Lung microvascular endothelial cell (primary cell): ENCODE data around the gene NFATC2. TPM values are rescaled to one million over a fixed set of nuclear protein-coding genes. Genes with fewer than 3 reads are reported as not detected.

Source experiments
- DNase-seq, 2 donors: peaks; one replicate each; pipeline versions ENCODE4 v3.0.0 to v3.0.0-alpha.2; 2010; ENCODE audit warnings: low read depth in 2 of 2
- total RNA-seq: library from RNA; depleted of rRNA; stranded (reverse); fragments of >200 nt; gene quantifications from 2 replicates; pipeline ENCODE4 v1.2.1, GENCODE V29; 2014

The NFATC2 gene
- 2.4 and 4.8 TPM in 2 replicates for total RNA-seq

- DNase-seq: peak; percentile 52 to 84
These were observed at the start of gene NFATC2 for GRCh38 chr20:51542571-51543421. Gene NFATC2, minus strand, starts transcription at chr20:51542719. Its CDS starts 220 bp downstream, at chr20:51542499.

- DNase-seq: no peak
These were observed 49.4 kb upstream of the NFATC2 start for GRCh38 chr20:51591871-51592270.

GRCh38 chr20:51588762-51589161, 46.2 kb upstream of the NFATC2 start:
- DNase-seq: no peak

- no peak for DNase-seq
These were observed 44.6 kb upstream of the NFATC2 start for GRCh38 chr20:51587145-51587544.

GRCh38 chr20:51586005-51586440, 43.5 kb upstream of the NFATC2 start:
- peak in 1 of 2 donors; percentile 45 for DNase-seq

- DNase-seq: no peak
These were observed 42.6 kb upstream of the NFATC2 start for GRCh38 chr20:51585148-51585547.

GRCh38 chr20:51584737-51585136, 42.2 kb upstream of the NFATC2 start:
- no peak for DNase-seq

- DNase-seq: no peak
These were observed 41.6 kb upstream of the NFATC2 start for GRCh38 chr20:51584116-51584515.

- DNase-seq: no peak
These were observed 41.0 kb upstream of the NFATC2 start for GRCh38 chr20:51583499-51583898.

- no peak for DNase-seq
These were observed 40.6 kb upstream of the NFATC2 start for GRCh38 chr20:51583073-51583472.

GRCh38 chr20:51581571-51581970, 39.1 kb upstream of the NFATC2 start:
- no peak for DNase-seq

GRCh38 chr20:51579137-51579536, 36.6 kb upstream of the NFATC2 start:
- DNase-seq: no peak

- no peak for DNase-seq
These were observed 35.6 kb upstream of the NFATC2 start for GRCh38 chr20:51578145-51578459.

GRCh38 chr20:51577432-51578144, 35.1 kb upstream of the NFATC2 start:
- no peak for DNase-seq

GRCh38 chr20:51575486-51575885, 33.0 kb upstream of the NFATC2 start:
- no peak for DNase-seq

GRCh38 chr20:51574248-51575033, 31.9 kb upstream of the NFATC2 start:
- no peak for DNase-seq

GRCh38 chr20:51573576-51574243, 31.2 kb upstream of the NFATC2 start:
- DNase-seq: peak in 1 of 2 donors; percentile 88

- no peak for DNase-seq
These were observed 28.9 kb upstream of the NFATC2 start for GRCh38 chr20:51571460-51571794.

GRCh38 chr20:51570739-51571459, 28.4 kb upstream of the NFATC2 start:
- DNase-seq: peak; percentile 38 to 43

GRCh38 chr20:51569815-51570738, 27.6 kb upstream of the NFATC2 start:
- peak; percentile 44 to 57 for DNase-seq
